Fibroblast of skin of back (primary cell): ENCODE results near the gene EGR1.
"Not testable (repeated sequence)": the region's sequence is repeated elsewhere in the genome, so short reads cannot be mapped to it uniquely, and the experiment has no call there.

Source experiments
- DNase-seq: peaks from one replicate; pipeline ENCODE4 v3.0.0-alpha.2; 2013

Gene EGR1

DNA sequence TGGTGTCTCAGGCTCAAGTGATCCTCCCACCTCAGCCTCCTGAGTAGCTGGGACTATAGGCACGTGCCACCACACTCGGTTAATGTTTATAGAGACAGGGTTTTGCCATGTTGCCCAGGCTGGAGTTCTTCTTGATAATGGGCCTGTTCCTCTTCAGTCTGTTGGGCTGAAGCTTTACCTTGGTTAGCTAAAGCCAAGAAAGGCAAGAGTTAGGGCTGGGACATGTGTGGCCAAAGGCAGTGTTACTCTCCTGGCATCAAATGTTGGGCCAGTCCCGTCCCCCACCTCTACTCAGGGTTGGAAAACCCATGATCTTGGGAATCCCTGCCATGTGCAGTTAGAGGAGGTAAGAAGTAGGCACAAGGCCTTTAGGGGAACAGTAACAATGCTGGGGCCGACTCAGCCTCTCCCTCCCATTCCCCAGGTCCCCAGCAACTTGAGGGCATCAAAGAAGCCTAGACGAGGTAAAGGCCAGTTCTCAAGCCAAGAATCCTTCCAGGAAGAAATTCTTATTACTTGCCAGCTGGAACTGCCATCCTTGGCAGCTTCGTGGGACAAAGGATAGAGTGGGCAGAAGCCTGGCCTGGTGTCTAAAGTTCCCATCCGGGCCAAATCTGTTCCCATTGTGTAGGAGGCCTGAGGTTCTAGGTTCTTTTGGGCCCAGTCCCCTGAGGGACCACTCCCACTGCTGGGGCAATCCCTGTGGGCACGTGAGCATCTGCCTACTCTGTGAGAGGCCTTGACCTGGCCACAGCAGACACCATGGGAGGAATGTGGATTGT, 4.5 kb downstream of the EGR1 start:
- peak; percentile 34 for DNase-seq

DNA sequence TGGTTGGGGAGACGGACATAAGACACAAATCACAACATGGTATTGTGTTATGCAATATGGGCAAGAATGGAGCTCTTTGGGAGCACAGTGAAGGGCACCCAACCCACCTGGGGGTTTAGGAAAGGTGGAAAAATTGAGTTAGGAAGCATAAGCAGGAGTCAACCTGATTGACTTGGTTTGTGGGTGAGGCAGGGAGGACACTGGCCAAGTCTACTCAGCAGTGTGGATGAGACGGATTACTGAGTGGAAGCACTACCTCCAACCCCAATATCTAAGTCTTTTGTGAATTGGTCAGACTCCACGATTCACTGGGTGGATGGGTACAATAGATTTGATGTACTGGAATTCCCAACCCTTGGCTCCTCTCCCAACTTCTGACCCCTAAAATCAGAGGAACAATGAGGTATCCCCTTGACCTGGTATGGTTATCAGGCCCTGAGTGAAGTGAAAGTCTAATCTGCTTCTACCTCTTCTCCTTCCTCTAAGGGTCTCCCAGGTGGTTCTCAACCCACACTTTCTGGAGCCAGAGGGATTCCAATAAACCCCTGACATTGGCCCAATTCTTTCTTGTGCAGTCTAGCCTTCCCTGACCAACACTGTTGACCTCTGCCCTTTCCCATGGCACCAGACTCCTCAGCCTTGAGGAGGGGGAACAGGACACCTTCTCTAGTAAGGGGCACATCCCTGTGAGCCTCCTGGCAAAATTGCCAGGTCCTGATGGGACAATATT, 5.2 kb downstream of the EGR1 start:
- no peak for DNase-seq

DNA sequence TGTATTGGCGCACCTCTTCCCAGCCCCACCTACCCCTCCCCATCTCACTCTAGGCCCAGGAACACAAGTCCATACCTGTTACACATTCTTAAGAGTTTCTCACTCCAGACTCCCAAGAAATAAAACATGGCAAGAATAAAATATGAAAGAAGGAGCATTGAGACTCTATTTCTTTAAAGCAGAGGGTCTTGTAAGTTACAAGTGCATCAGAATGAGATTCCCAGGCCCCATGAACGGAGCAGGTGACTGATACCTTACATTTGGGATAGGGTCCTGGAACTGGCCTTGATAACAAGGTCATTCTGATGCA, 5.7 kb downstream of the EGR1 start:
- no peak for DNase-seq

DNA sequence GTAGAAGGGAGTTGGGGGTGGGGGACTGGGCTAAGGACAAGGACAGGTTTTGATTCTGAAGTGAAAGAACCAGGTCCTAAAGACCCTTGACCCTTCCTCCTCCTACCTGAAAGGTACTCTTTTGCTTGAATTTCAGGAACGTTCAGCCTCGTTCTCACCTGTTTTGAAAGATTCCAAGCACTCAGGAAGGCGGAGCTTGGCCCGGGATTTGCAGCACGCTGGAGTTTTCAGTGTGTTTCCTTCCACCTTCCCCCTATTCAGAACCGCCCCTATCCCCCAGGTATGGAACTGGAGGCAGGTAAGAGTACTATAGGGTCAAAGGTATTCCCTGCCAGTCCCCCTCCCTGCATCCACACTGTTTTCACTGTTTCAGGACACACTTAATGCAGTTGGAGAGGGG, 7.1 kb downstream of the EGR1 start:
- DNase-seq: no peak

DNA sequence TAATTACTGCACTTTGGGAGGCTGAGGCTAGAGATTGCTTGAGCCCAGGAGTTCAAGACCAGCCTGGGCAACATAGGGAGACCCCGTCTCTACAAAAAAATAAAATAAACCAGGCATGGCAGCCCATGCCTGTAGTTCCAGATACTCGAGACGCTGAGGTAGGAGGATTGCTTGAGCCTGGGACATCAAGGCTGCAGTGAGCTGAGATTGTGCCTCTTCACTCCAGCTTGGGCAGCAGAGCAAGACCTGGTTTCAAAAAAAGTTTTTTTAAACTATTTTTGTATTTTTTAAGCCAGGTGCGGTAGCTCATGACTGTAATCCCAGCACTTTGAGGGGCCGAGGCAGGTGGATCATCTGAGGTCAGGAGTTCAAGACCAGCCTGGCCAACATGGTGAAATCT, 7.9 kb downstream of the EGR1 start:
- not testable (repeated sequence) for DNase-seq

DNA sequence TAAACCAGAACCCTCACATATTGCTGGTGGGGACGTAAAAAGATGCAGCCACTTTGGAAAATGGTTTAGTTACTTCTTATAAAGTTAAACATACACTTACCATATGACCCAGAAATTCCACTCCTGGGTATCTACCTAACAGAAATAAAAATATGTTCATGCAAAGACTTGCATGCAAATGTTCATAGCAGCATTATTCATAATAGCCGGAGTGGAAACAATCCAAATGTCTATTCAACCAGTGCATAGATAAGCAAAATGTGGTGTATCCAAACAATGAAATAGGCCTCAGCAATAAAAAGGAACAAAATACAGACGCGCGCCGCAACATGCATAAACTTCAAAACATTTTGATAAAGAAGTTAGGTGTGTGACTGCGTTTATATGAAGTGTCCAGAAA, 11.6 kb downstream of the EGR1 start:
- no peak for DNase-seq

DNA sequence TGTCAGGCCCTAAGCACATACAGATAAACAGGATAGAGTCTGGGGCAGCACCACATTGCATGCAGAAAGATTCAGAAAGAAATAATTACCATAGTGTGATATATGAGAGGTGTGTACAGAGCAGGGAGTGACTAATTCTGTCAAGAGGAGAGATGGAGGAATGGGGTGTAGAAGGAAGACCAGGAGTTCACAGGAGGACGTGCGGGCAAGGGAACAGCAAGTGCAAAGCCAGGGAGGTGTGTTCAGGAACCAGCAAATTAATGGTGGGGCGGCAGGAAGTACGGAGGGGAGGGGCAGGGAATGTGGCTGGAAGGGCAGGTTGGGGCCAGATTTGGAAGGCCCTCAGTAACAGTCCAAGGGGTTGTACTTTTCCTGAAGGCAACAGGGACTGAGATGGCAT, 17.4 kb downstream of the EGR1 start:
- no peak for DNase-seq

DNA sequence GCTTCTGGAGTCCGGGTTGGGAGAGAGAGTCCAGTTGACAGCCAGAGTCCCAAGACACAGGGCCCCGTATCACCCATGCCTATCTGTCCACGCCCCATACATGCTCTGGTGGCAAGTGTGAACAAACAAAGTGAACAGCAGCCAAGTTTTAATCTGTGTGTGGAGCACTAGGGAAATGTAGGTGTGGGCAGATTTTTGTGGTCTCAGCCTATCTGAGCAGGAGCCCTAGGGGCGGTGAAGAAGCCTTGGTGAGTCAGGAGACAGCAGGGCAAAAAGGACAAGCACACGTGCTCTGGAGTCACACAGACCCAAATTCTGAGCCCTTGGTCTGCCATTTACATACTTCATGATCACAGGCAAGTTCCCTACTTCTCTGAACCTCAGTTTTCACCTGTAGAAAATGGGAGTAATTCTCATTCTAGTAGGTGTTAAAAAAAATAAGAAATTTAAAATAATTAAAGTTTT, 23.2 kb downstream of the EGR1 start:
- peak; percentile 39 for DNase-seq

DNA sequence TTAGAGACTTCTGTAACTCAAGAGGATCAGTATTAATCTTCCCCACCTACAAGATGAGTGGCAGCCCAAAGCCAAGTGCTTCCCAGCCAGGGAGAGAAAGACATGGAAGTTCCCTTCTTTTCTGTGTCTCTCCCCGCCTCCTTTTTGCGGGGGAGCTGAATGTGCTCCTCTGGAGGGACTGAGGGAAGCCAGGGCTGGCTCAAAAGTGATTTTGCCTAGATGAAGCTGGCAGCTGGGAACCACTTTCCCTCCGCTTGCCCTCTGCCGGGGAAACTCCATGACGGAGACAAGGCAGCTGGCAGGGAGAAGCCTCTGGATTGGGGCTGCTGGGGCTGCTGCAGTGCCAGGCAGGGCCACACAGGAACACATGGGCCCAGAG, 24.4 kb downstream of the EGR1 start:
- DNase-seq: no peak

DNA sequence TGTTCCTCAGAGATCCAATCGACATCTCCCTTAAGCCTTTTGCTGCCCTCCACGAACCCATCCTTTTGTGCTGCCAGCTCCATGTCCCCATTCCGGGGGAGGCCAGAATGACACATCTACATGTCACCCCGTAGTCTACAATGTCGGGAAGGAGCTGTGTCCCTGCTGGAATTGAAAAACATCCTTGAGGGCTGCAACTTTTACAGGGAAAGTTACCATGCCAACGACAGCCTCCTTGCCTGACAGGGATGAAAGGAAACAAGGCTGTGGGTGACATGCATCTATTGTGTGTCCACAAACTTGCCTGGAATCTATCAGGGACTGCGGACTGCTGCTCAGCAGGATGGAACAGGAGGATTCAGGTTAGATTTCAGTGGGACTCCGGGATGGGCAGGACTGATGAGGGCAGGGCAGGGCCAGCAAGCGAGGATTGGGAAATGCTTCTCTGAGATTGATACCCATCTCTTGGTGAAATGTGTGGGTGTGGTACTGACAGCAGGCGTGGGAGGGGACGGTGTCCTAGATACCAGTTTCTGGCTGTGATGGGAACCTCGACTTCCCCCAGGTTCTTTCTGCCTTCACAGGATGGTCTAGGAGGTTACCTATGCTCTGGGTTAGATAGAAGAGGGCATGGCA, 25.5 kb downstream of the EGR1 start:
- DNase-seq: no peak

DNA sequence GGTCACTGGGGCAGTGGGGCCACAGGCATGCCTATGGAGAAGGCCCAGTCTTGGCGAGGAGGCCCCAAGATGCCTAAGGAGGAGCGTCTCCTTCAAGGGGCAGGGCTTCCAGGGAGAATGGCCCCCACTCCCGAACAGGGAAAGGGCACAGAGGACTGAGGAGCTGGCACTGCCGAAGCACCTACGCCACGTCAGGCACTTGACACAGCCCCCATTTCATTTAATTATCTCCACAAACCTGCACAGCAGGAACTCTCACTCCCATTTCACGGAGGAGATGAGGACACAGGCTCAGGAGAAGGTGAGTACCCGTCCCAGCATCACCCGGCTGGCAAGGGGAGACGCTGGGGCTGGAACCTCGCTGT, 26.0 kb downstream of the EGR1 start:
- no peak for DNase-seq

DNA sequence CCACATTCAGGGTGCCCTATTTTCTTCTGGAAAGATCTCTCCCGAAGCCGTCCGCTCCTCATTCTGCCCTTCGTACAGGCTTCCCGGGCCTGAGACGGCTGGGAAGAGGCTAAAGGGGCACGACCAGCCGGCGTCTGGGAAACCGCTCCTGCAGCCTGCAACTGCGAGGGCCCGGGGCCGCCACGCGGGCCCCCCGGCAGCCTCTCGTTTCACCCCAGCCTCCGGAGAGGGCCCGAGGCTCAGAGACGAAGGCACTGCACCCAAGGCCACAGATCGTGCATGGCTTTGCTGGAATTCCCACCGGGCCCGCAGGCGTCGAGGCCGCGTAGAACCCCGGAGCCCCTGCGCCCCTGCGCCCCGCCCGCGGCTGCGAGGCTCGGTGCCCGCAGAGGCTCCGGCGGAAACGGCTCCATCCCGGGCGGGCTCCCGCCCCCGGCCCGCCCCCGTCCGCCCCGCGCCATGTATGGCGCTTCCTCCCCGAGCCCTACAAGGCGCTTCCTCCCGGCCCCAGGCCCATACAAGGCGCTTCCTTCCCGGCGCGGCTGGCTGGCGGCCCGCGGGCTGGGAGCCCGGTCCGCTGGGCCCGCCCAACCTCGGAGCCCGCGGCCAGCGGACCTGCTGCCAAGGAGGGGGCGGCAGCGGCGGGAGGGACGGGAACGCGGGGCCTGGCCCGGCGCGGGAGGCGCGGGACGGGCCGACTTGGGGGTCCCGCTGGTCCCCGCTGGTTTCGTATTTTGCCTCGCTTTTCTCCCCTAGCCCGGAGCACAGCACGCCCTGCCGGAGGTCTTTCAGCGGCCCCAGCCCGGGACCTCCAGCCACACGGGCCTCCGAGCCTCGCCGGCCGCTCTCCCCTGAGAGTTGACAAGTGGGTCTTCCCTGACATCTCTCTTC, 26.6 kb downstream of the EGR1 start:
- DNase-seq: peak; percentile 91

DNA sequence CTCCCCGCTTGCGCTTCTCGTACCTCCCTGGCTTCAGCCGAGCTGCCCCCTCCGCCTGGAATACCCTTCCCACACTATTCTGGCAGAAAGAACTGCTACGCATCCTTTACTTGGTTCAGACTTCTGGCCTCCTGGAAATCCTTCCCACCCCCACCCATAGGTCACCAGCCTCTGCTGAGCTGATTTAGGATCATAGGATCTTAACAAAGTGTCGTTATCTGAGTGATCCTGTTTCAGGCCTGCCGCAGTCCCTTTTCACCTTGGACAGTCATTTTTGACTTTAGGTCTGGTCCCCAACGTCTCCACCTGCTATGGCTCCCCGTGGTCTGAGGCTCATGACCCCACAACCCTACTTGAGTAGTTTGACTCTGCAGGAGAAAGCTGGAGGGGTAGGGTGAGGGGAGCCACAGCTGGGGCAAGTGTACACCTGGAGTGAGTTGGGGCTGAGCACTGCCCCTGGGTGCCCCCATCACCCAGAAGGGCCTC, 27.3 kb downstream of the EGR1 start:
- no peak for DNase-seq

DNA sequence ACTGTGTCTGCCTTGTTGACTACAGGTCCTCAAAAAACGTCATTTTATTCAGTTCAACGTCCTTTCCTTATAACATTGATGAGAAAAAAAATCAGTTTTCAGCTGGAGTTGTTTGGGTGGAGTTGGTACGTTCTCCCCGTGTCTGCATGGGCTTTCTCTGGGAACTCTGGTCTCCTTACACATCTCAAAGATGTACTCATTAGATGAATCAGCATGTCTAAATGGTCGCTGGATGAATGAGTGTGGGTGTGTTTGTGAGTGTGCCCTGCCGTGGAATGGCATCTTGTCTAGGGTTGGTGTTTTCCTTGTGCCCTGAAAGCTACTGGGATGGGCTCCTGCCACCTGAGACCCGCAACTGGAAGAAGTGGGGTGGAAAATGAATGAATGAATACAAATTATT, 30.1 kb downstream of the EGR1 start:
- DNase-seq: no peak

DNA sequence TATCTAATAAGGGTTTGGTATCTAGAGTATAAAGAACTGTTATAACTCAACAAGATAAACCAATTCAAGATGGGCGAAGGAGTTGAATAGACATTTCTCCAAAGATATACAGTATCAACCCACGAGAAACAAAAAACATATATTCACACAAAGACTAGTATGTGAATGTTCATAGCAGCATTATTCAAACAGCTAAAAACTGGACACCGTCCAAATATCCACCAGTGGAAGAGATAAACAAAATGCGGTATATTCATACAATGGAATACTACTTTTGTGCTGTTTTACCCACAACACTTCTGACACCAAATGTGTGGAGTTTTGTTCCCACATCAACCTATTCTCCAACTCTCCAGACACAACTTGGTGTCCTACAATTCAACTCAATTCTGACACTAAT, 33.1 kb downstream of the EGR1 start:
- DNase-seq: no peak

DNA sequence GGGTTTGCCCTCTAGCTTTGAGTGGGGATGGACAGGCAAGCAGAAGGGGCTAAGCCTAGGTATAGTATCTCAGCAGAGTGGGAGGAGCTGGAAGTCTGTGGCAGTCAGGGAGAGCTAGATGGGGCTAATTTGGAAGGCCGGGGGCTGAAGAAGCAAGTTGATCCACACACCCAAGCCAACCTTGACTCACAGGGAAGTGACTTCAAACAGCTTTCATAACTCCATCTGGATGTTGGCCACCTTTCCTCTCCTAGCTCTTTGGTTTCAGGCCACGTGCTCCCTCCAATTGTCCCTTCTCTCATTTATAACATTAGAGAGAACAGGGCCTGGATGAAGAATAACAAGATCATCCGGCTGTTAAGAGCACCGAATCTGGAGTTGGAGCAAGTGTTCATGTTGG, 36.8 kb downstream of the EGR1 start:
- DNase-seq: no peak

DNA sequence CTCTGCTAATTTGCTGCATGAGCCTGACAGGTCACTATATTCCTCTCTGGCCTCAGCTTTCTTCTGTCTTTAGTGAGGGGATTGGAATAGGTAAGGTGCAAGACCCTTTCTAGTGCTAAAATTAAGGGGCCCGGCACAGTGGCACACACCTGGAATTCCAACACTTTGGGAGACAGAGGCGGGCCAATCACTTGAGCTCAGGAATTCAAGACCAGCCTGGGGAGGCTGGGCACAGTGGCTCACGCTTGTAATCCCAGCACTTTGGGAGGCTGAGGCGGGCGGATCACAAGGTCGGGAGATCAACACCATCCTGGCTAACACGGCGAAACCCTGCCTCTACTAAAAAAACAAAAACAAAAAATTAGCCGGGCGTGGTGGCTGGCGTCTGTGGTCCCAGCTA, 37.2 kb downstream of the EGR1 start:
- DNase-seq: no peak

DNA sequence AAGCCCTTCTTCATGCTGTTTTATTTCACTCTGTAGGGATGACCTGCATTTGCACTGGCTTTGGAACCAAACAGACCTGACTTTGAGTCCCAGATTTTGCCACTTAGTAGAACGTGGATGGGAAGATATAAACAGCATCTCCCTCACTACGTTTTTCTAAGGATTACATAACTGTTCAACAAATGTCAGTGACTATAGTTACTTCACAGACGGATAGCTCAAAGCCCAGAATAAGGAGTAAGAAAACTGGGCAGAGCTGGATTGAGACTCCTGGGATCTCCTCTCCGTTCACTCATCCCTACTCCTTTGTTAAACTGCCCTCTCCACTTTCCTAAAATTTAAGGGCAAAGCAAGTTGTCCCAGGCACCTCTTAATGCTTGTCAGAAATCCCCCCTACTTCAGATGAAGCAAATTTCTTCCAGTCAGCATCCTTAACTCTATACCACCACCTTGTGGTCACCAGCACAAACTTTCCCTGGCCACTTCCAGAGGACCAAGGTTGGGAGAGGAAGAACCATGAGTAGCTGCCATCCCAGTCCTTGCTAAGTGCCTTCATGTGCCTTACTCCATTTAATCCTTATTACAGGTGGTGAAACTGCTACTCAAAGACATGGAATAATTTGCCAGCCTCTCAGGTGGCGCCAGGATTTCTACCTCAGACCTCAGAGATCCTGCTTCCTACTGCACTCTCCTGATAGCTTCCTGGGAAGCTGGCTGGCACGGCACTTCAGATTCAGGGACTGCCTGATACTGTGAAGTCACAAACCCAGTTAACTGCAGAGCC, 38.4 kb downstream of the EGR1 start:
- DNase-seq: peak; percentile 61

DNA sequence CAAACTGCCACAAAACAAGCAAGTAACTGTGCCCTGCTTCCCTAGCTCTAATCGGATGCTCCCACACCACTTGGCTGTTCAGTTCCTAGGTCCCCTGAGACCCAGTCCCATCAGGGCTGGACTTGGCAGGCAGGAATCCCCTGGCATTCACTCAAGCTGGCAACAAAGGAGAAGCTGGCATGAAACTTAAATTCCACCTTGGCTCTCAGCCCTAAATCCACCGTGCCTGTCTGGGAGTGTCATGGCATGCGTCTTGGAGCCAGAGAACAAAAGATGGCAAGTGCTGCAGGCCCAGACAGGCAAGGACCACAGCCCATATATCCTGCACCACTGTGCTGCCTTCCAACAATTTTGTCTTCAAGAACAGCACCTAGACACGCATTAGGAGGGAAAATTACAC, 39.5 kb downstream of the EGR1 start:
- no peak for DNase-seq

DNA sequence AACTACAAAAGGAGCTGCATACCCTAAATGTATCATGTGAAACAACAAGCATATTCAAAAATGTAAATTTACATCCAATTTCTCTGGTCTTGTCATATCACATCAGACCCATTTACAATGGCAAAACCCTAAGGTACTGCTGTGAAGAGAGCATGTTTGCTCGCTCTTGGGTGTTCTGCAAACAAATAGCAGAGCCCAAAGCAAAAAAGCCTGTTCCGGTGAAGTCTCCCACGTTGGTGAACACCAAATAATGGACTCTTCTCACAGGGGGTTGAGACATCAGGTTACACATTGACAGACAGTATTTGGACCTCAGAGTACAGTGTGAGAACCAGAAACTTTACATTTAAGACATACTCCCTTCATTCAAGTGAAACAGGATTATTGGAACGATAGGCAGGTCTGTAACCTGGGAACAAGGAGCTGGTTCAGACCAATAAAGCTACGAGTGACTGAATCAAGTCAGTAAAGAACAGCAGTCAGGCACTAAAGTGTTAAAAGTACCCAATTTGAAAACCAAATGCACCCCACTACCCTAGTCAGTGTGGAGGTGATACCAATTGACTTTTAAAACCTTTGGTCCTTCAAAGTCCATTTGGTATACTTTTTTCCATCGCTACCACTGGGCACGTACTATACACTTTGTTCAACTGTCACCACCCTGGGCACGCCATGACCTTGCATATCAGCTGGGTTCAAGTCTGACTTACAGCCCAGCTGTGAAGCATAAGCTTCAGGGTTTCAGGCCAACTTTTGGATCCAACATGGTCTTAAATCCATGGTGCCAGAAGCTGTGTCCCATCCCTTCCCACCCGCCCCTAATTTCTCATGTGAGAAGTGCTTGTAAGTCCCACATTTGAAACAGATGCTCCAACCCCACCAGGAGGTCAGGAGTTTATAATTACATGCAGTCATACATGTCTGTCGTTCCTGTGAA, 41.4 kb downstream of the EGR1 start:
- DNase-seq: no peak

DNA sequence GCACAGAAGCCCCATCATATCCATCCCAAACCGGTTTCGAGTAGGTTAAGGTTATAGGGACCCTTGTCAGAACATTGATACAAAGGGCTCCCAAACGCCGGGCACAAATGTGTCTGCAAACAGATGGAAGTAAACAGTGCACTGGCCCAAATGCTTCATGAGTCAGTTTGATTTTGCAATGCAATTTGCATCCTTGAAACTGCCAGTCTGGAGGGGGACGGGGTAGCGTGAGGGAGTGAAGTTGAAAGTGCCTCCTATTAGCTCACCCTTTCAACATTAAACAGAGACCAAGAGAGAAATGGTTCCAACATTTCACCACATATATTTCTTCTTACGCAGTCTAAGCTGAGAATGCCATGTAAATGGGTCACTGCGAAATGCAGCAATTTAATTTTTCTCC, 42.2 kb downstream of the EGR1 start:
- not testable (repeated sequence) for DNase-seq
